T-helper 1 cell treated with Interleukin-12 subunit alpha and Interleukin-12 subunit beta and Interleukin-4 antibody, amounts not matched to agents 30 ng/mL and 1 ng/mL, for 36 hours (primary cell): ENCODE data around the gene ME3. TPM values are rescaled to one million over a fixed set of nuclear protein-coding genes. Genes with fewer than 3 reads are reported as not detected.
"Not testable (repeated sequence)": the region's sequence is repeated elsewhere in the genome, so short reads cannot be mapped to it uniquely, and the experiment has no call there.

Source experiments
- intact Hi-C: fragments of 100-400 bp; cut with micrococcal nuclease; formaldehyde crosslinking; loops from one replicate; pipeline ENCODE4 v1.15.1; 2024
- total RNA-seq: library from RNA; stranded (reverse); gene quantifications from 2 replicates; pipeline ENCODE4 v1.2.3, GENCODE V29; 2022

ME3 gene
- total RNA-seq, 1 donor from 2014 or later = 4.9 TPM

DNA sequence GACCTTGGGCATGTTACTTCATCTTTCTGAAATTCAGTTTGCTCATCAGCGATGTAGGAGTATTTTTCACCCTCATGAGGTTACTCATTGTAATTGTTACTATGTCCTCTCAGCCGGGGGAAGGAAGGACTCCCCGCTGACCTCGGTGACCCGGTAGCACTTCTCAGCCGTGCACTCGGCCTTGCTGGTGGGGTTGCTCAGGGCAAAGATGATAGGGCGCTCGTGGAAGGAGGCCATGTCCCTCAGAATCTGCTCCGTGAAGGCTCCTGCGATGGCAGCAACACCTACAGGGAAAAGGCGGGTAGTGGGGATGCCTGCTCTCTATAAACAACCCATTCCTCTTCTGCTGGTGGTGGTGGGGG is 225.5 kb downstream of the ME3 start:
- intact Hi-C loops = loop anchor here (1.0 to 5.0 kb wide), 2 partner anchors 141 to 635 kb away; no protein-coding TSS in a partner anchor

DNA sequence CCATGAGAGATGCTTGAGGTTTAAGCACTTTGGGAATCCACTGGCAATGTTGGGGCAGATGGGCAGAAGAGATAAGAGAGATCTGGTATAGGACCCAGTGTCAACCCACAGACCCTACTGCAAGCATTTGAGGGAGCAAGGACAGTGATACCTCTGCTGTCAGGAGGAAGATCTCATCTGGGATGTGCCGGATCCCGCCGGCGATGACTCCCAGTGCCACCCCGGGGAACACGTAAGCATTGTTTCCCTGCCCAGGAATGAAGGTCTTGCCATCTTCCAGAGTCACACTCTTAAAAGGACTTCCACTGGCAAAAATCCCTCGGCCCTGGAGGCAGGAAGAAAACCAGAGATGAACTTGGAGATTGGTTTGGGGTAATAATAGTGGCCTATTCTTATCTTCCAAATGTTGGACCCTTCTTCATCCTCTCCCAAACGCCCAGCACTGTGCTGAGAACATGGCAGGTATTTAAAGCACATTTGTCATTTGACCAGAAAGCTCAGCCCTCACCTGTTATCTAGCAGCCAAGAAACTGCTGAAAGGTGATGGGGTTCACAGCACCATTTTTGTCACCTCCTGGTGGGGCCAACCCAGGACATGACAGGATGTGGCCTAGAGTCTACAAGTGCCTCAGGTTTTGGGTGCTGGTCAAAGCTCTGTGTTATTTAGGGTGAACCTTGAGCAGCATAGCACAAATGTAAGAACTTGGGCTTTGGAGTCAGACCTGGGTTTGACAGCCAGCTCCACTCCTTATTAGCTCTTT is 226.1 kb downstream of the ME3 start:
- intact Hi-C loops = loop anchor here (1.0 to 5.0 kb wide), 2 partner anchors 140 to 636 kb away; no protein-coding TSS in a partner anchor

- intact Hi-C loops = loop anchor here (5.0 kb wide), 1 partner anchor 637 kb away; no protein-coding TSS in a partner anchor
These were observed 227.4 kb downstream of the ME3 start for GRCh38 chr11:86444981-86445380.

DNA sequence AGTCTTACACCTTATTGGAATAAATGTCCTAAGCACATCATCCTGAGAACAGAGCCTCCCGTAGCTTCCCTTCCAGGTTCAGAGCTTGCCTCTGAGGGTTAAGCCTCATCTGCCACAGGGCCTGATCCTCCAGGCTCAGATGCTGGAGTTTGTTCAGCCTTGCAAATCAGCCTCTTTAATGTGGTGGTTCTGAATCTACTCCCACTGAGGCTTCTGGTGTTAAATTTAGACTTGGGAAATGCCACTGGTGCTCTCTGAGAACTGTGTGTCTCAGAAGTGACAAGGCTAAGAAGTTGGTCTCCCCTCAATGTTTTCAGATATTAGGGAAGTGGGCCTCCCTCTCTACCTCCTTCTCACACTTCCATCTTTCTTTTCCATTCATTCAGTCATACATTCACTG is 229.0 kb downstream of the ME3 start:
- intact Hi-C loops = no loop called here

DNA sequence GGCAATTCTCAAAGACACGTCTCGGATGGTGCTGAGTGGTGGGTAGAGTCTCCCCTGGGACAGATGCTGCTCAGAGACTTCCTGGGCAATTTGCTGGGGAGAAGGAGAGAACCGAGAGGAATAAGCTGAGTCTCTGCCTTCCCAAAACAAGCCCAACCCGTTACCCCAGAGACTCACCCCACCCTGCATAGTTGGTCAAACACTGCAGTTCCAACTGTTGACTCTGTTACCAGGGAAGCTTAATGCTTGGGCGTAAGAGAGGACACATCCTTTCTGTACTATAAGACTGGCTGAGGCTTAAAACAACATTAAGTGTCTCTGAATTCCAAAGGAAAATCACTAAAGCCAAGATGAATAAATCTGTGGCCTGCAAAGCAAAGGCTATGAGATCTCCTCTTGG is 229.6 kb downstream of the ME3 start:
- intact Hi-C loops = no loop called here

GRCh38 chr11:86442420-86442819 is 230.0 kb downstream of the ME3 start:
- intact Hi-C loops = no loop called here

- intact Hi-C loops = no loop called here
These were observed 231.6 kb downstream of the ME3 start for GRCh38 chr11:86440843-86441242.

DNA sequence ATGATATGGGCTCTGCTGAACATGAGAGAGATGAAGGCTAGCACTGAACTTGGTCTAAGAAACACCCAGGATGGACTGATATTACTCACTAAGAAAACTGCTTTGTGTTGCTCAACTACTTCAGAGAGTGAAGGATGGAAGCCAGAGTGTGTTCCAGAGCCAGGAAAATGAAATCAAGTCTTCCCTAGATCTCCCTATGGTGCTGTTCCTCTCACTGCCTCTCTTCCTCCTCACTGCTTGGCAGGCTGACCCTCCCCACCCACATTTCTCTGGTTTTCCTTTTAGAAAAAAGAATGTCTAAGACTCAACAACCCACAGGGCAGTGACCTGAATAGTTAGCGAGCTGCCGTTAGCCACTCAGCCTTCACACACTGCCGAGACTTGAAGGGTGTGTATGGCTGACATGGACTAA is 232.1 kb downstream of the ME3 start:
- intact Hi-C loops = no loop called here

DNA sequence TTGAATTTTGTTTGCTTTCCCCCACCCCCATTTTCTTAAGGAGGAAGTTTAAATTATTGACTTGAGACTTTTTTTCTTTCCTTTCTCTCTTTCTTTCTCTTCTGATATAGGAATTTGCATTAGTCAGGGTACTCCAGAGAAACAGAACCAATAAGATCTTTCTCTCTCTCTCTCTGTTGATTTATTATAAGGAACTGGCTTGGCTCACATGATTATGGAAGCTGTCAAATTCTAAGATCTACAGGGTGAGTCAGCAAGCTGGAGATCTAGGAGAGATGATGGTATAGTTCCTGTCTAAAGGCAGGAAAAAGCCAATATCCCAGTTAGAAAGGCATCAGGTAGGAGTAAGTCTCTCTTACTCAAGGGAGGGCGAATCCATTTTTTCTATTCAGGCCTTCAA is 233.7 kb downstream of the ME3 start:
- intact Hi-C loops = no loop called here

- intact Hi-C loops = no loop called here
These were observed 236.7 kb downstream of the ME3 start for GRCh38 chr11:86435711-86436110.

- intact Hi-C loops = not testable (repeated sequence)
These were observed 238.9 kb downstream of the ME3 start for GRCh38 chr11:86433361-86434095.

DNA sequence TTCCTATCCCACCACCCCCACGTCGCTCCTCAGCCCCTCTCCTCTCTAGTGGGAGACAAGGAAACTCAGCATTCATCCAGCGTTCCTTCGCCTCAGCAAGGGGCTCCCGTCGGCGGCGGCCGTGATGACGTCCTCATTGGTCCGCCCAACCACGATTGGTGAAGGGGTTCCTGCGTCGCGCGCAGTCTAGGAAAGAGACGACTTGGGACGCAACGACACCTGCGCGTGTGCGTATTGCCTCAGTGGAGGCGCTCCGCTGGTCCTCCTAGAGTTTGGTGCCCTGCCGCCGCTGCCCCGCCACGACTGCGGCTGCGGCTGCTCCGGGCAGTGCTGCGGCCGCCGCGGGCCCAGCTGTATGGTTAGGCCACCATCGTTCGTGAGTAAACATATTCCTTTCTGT is 241.2 kb downstream of the ME3 start:
- intact Hi-C loops = no loop called here

DNA sequence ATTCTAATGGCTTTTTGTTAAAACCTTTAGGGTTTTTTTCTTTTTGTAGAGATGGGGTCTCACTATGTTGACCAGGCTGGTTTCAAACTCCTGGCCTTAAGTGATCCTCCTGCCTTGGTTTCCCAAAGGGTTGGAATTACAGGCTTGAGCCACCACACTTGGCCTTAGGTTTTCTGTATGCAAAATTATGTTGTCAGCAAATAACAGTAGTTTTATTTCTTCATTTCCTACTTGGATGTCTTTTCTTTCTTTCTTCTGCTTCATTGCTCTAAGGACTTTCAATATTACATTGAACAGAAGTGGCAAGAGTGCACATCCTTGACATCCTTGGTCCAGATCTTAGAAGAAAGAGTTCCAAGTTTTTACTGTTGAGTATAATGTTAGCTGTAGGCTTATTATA is 245.0 kb downstream of the ME3 start:
- intact Hi-C loops = no loop called here

GRCh38 chr11:86423488-86423887 is 248.9 kb downstream of the ME3 start:
- intact Hi-C loops = not testable (repeated sequence)

- intact Hi-C loops = no loop called here
These were observed 250.0 kb downstream of the ME3 start for GRCh38 chr11:86422371-86422770.

DNA sequence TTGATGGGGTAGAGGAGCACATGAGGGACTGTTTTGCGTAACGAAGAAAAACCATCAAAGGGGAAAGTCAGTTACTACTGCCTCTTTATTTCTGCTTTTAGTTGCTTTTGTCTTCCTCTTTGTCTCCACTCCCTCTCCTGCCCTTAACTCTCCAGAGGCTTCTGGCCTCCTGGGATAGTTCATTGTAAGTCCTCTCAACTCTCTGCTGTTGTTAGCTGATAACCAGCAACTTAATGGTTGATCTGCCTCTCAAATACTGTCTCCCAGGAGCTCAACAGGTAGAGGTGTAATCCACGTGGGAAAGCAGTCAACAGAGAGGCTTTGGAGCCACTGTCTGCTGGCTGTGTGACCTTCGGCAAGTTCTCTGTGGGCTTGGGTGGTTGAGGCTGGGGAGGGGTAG is 250.5 kb downstream of the ME3 start:
- intact Hi-C loops = no loop called here

GRCh38 chr11:86418917-86419316 is 253.5 kb downstream of the ME3 start:
- intact Hi-C loops = loop anchor here (1.0 kb wide), 1 partner anchor 565 kb away; no protein-coding TSS in a partner anchor

DNA sequence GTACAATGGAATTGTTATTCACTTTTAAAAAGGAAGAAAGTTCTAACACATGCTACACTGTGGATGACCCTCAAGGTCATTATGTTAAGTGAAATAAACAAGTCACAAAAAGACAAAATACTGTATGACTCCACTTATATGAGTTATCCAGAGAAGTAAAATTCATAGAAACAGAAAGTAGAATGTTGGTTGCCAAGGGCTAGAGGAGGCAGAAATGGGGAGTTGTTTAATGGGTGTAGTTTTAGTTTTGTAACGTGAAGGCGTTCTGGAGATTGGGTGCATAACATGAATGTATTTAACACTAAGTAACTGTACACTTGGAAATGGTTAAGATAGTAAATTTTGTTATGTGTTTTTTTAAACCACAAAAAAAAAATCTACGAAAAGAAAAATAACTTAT is 253.9 kb downstream of the ME3 start:
- intact Hi-C loops = no loop called here

- intact Hi-C loops = no loop called here
These were observed 254.3 kb downstream of the ME3 start for GRCh38 chr11:86418106-86418505.

DNA sequence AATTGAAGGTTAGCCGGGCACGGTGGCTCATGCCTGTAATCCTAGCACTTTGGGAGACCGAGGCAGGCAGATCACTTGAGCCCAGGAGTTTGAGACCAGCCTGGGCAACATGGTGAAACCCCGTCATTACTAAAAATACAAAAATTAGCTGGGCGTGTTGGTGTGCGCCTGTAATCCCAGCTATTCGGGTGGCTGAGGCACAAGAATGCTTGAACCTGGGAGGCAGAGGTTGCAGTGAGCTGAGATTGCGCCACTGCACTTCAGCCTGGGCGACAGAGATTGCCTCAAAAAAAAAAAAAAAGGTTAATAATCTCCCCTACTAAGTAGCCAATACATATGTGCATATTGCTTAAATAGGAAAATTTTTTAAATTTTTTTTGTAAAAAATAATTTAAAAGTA is 255.5 kb downstream of the ME3 start:
- intact Hi-C loops = not testable (repeated sequence)

GRCh38 chr11:86416494-86416893 is 255.9 kb downstream of the ME3 start:
- intact Hi-C loops = no loop called here

- intact Hi-C loops = no loop called here
These were observed 257.4 kb downstream of the ME3 start for GRCh38 chr11:86415026-86415425.

DNA sequence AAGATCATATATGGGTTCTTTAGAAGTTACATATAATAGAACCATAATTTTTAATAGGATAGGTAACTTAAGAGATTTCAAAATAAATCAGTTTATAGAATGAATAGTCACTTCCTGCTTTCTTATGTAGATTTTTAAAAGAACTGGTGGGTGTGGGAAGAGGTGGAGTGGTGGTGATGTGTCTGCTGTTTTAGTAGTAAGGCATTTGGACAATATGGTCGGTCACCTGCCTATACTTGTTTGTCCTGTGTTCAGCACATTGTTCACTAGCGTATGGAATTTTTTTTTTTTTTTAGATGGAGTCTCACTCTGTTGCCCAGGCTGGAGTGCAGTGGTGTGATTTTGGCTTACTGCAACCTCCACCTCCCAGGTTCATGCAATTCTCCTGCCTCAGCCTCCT is 258.4 kb downstream of the ME3 start:
- intact Hi-C loops = no loop called here
